GM12865 (cell line): Measurements from ENCODE around the gene GRIK5.

ENCODE experiments used
- DNase-seq: peaks from one replicate; pipeline ENCODE4 v3.0.0; 2010; ENCODE audit warnings: low read depth
- H3K4me3 ChIP-seq: 2 replicates; pipeline ENCODE4 v1.5.1; 2011; ENCODE audit warnings: mild to moderate bottlenecking, low read depth, low read length, control low read depth
- TF ChIP-seq, protein P1 (sequence below): IDR thresholded peaks from 2 replicates; pipeline ENCODE4 v1.5.1; 2011; ENCODE audit warnings: low read length, control low read depth, low read depth, inconsistent platforms; ENCODE audit not compliant: insufficient read depth; ENCODE audit errors: missing control alignments

The GRIK5 gene

DNA sequence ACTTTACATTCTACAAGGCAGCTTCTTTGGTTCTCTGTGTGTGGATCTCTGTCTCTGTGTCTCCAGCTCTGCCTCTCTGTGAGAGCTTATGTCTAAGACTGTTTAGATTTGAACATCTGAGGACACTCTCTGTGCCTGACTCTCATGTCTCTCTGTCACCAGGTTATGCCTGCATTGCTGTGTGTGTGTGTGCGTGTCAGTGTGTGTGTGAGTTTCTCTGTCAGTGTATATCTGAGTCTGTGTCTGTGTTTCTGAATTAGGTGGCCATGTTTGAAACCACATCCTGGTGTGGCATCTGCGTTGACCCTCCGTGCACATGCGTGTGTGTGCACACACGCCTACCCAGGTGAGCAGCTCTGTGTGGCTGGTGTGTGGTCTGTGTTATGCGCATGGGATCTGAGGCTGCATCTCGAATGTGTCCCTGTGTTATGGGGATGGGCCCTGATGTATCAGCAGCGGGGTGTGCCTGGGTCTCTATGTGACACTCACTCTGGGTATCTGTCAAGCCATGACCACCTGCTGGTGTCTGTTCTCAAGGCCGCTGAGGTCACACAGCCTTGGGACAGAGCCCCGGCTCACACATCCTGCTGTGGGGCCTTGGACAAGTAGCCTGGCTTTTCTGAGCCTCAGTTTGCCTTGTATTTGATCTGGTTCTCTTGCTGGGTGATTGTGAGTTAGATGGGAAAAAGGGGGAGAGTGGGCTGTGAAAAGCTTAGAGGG lies 82.7 kb downstream of the GRIK5 start:
- H3K4me3 ChIP-seq, result no peak overlapping the region
- TF ChIP-seq, protein P1, sequence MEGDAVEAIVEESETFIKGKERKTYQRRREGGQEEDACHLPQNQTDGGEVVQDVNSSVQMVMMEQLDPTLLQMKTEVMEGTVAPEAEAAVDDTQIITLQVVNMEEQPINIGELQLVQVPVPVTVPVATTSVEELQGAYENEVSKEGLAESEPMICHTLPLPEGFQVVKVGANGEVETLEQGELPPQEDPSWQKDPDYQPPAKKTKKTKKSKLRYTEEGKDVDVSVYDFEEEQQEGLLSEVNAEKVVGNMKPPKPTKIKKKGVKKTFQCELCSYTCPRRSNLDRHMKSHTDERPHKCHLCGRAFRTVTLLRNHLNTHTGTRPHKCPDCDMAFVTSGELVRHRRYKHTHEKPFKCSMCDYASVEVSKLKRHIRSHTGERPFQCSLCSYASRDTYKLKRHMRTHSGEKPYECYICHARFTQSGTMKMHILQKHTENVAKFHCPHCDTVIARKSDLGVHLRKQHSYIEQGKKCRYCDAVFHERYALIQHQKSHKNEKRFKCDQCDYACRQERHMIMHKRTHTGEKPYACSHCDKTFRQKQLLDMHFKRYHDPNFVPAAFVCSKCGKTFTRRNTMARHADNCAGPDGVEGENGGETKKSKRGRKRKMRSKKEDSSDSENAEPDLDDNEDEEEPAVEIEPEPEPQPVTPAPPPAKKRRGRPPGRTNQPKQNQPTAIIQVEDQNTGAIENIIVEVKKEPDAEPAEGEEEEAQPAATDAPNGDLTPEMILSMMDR, result no peak
- no peak for DNase-seq

DNA sequence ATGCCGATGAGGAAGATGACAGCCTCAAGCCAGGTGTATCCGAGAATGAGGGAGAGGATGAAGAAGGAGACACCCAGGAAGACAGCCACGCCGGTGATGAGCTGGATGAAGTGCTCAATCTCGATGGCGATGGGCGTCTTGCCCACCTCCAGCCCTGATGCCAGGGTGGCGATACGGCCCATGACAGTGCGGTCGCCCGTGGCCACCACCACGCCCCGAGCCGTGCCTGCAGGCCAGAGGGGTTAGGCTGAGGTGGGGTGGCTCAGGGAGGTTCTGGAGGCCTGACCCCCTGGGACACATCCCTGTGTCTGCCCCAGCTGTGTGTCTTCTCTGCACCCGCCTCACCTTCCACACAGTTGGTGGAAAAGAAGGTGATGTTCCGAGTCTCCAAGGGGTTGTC lies 85.0 kb downstream of the GRIK5 start:
- no peak for DNase-seq
- no peak overlapping the region for H3K4me3 ChIP-seq
- TF ChIP-seq, protein P1, result no peak

DNA sequence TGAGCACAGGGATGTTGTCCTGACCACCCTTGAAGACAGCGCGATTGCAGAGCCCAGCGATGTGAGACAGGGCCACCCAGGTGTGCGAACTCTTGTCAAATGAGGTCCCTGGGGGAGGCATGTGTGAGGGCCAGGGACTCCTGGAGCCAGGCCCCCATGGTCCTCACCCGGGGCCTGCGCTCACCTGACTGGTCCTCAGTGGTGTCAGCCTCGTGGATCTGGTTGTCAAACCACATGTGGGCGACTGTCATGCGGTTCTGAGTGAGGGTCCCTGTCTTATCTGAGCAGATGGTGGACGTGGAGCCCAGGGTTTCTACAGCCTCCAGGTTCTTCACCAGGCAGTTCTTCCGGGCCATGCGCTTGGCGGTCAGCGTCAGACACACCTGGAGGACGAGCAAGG lies 88.3 kb downstream of the GRIK5 start:
- TF ChIP-seq, protein P1, result no peak
- H3K4me3 ChIP-seq, result no peak overlapping the region
- no peak for DNase-seq

DNA sequence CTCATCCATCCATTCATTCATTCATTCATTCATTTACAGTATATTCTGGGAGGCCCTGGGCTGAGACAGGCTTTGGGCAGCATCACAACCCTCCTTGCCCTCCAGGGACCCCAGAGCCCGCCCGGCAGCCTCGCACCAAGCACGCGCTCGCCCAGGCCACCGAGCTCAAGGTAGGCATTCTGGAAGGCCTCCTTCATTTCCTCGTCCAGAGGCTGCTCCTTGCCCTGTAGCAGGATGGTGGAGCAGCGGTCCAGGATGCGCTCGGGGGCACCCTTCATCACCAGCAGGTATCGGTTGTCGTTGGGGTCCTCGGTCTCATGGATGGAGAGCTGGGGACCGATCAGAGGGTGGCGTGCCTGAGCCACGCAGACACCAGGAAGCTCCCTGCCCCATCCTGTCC lies 91.5 kb downstream of the GRIK5 start:
- TF ChIP-seq, protein P1, result no peak
- DNase-seq, result no peak

DNA sequence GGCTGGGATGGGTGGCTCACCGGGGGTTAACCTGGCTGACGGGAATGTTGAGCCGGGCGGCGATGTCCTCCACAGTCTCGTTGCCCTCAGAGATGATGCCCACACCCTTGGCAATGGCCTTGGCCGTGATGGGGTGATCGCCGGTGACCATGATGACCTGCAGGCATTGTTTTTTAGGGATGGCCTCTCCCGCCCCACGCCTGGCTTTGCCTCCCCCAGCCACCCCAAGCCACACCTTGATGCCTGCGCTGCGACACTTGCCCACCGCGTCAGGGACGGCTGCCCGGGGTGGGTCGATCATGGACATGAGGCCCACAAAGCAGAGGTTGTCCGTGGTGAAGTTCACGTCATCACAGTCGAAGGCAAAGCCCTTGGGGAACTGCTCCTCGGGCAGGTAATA lies 92.1 kb downstream of the GRIK5 start:
- TF ChIP-seq, protein P1, result no peak
- DNase-seq, result no peak
- no peak overlapping the region for H3K4me3 ChIP-seq

More for the DNA sequence above, 91.5 kb downstream of the GRIK5 start:
- H3K4me3 ChIP-seq, result no peak overlapping the region

DNA sequence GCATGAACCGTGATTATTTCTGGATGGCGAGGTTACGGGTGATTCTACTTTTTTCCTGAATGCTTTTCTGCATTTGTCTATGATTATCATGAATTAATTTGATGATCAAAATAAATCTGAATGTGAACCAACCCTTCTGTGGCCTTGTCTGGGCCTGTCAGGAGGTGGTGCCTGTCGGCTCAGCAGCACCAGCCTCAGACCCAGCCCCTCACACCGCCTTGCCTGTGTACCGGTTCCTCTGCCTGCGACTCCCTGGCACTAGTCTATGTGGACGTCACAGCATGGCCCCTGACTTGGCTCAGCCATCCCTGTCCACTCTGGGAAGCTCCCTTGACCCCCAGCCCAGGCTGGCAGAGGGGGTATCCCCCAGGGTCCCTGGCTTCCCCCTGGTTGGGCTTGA lies 95.4 kb downstream of the GRIK5 start:
- no peak overlapping the region for H3K4me3 ChIP-seq
- TF ChIP-seq, protein P1, result no peak
- DNase-seq, result no peak

DNA sequence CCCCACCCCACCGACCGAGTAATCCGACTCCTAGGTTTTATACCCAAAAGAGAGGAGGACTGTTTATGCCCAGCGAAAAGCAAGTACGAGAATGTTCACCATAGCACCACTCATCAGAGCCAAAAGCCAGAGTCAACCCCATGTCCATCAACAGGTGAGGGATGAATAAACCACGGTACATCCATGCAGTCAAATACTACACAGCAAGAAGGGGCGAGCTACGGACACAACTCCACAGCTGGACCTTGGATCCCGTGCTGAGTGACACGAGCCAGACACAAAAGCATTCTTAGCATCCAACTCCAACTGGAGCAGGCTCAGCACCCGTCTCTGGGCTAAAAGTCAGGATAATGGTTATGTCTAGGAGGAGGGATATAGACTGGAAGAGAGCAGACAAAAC lies 98.6 kb downstream of the GRIK5 start:
- no peak overlapping the region for H3K4me3 ChIP-seq
- no peak for DNase-seq
- TF ChIP-seq, protein P1, result no peak
